Fibroblast of the aortic adventitia (primary cell): Measurements from ENCODE around the gene CIROP. TPM values are rescaled to one million over a fixed set of nuclear protein-coding genes. Genes with fewer than 3 reads are reported as not detected.

ENCODE experiments used
- DNase-seq: peaks from one replicate; pipeline ENCODE4 v3.0.0-alpha.2; 2010; ENCODE audit warnings: low read depth
- H3K4me3 ChIP-seq: 2 replicates; pipeline ENCODE4 v1.5.1; 2011; ENCODE audit warnings: low read depth, mild to moderate bottlenecking, control low read depth, low read length, moderate library complexity
- CTCF ChIP-seq: IDR thresholded peaks from 2 replicates; pipeline ENCODE4 v1.5.1; 2011; ENCODE audit warnings: mild to moderate bottlenecking, low read length, control low read depth, inconsistent platforms; ENCODE audit not compliant: insufficient read depth
- total RNA-seq: library from RNA; depleted of rRNA; stranded (reverse); fragments of >200 nt; gene quantifications from 2 replicates; pipeline ENCODE4 v1.2.3, GENCODE V29; 2012; ENCODE audit warnings: low replicate concordance

Gene CIROP
- total RNA-seq, 1 donor = 1.8 TPM

DNA sequence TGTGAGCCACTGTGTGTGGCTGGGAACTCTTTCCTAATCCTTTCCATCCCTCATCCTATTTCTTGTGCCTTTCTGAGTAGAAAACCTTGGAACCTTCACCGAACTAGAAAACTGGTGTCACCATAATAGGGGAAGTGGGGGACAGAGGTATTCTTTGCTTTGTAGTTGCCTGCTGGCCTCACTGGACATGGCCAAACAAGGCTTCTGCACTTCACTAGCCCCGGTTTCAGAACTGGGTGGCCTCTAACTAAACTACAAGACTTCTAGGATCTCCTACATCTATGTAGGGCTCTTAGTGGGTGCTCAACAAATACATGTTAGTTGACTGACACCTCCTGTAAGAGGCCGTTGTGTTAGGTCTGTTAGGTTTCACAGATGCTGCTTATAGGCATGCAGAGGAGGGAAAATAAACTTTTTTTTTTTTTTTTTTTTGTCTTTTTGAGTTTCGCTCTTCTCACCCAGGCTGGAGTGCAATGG, 597 bp upstream of the CIROP start:
- DNase-seq = no peak
- no peak overlapping the region for H3K4me3 ChIP-seq
- no peak for TF ChIP-seq CTCF

DNA sequence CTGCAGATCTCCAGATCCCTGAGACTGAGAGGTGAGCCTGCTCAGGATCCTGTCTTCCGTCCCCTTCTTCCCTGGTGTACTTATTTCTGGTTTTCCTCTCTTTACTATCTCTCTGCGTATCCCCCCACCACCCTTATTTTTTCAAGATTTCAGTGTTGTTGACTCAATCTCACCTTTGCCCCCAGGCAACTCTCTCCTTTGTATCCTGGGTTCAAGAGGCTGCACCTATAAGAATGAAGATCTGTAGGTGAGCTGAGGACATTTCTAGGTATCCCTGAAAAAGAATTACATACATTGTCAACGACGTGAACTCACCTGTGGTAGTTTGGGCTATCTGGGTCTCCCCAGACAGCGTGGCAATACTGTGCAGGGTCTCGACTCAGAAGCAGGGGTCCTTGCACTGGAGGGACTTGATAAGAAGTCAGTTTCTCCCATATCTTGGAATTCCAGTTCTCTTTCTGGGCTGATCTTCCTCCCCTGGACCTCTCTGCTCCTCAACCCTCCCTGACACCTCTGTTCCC, 659 bp downstream of the CIROP start:
- no peak for DNase-seq
- no peak for TF ChIP-seq CTCF
- no peak overlapping the region for H3K4me3 ChIP-seq

GRCh38 chr14:23103581-23103980, 1.2 kb downstream of the CIROP start:
- no peak for TF ChIP-seq CTCF
- H3K4me3 ChIP-seq = no peak overlapping the region
- DNase-seq = no peak

DNA sequence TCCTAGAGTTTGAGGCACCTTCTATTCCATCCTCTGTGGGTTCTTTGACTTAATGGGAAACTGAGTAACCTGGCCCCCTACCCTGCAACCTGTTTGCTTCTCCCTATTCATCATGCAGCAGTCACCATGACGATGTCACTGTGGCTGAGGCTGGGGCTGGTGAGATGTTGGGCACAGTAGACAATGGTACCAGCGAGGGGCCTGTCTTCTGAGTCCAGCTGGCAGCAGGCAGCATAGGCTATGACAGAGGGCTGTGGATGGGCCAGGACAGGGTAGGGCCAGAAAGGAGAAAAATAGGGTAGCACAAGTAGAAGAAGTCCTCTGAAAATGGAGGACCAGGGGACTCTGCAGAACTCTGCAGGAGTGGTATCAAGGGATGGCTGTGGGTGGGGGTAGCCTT, 2.0 kb downstream of the CIROP start:
- no peak for TF ChIP-seq CTCF
- no peak for DNase-seq
- H3K4me3 ChIP-seq = no peak overlapping the region

DNA sequence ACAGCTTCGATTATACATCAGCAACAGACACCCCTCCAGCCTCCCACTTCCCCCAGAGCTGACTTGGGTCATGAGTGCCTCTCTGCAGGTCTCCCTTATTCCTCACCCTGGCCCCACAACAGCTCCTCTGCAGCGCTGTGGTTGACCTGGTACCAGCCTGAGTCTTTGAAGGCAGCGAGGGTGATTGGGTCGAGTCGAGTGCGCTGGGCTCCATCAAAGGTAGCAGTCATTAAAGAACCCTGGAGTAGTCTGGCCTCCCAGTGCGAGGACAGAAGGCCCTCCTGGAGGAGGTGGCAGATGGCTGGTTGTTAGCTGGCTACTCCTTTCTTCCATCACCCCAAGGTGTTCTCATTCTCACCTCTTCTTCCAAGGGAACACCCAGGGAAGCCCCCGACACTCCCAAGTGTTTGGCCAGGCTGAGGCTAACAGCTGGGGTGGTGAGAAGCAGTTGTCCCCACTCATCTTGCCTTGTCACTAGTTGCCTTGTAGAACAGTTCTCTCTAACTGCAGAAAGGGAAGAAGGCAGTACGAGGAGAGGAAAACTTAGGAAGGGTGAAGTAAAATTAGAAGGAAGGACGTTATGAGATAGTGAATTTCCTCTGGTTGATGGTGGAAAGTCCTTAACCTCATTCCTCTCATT, 2.7 kb downstream of the CIROP start:
- H3K4me3 ChIP-seq = no peak overlapping the region
- no peak for DNase-seq
- TF ChIP-seq CTCF = no peak

DNA sequence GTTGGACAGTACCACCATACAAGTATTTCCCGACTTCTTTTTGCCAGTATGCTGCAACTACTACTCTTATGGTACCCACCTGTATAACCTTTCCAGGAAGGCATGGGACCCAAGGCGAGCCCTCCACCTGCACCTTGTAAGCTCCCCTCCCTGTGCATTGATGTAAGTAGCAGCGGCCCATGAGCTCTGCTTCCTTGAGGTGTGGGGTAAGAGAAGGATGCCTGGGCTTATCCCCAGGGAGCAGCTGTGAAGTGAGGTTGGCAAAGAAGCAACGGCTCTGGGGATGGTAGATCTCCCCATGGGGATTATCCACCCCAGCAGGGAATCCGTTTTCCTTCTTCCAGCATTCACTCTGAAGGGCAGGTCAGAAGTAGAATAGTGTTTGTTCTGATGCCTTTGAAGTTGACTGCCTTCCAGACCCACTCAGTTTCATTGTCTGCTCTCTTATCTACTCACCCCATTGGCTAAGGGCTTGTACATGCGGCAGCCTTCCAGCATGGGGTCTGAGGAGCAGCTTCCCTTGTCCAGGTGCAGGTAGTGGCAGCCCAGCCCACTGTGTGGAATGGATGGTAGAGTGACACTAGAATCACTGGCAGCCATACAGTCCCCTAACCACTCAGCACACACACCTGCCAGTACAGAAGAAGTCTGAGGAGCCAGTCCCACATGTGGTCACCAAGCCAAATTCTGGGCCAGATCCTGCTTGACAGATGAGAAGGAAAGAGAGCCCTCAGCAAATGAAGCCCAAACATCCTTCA, 3.4 kb downstream of the CIROP start:
- no peak overlapping the region for H3K4me3 ChIP-seq
- TF ChIP-seq CTCF = no peak
- no peak for DNase-seq
